SK-N-SH treated with all-trans-retinoic acid at 6 μM for 48 hours (cell line): ENCODE measurements around the gene HCFC2.
"Not testable (repeated sequence)": the region's sequence is repeated elsewhere in the genome, so short reads cannot be mapped to it uniquely, and the experiment has no call there.

Source experiments
- ARNTL ChIP-seq: fragments of 450-650 bp; formaldehyde crosslinking; IDR thresholded peaks from 2 replicates; pipeline ENCODE4 v1.5.0; 2020; ENCODE audit warnings: low read depth, mild to moderate bottlenecking, moderate library complexity, borderline replicate concordance
- BACH2 ChIP-seq: fragments of 250-450 bp; sonication (Bioruptor Pico); IDR thresholded peaks from 2 replicates; pipeline ENCODE4 v1.9.0; 2021; ENCODE audit warnings: mild to moderate bottlenecking, borderline replicate concordance
- POU6F1 ChIP-seq: fragments of 250-450 bp; sonication (Bioruptor Pico); IDR thresholded peaks from 2 replicates; pipeline ENCODE4 v1.8.0; 2021; ENCODE audit warnings: low read depth, mild to moderate bottlenecking, moderate library complexity, borderline replicate concordance
- SNAI2 ChIP-seq: fragments of 250-450 bp; sonication (Bioruptor Pico); IDR thresholded peaks from 2 replicates; pipeline ENCODE4 v1.5.0; 2020; ENCODE audit warnings: mild to moderate bottlenecking, moderate library complexity
- TCF4 ChIP-seq: fragments of 250-450 bp; sonication (Bioruptor Pico); IDR thresholded peaks from 2 replicates; pipeline ENCODE4 v1.8.0; 2021; ENCODE audit warnings: mild to moderate bottlenecking, moderate library complexity, borderline replicate concordance
- TOX ChIP-seq: fragments of 250-450 bp; sonication (Bioruptor Pico); IDR thresholded peaks from 2 replicates; pipeline ENCODE4 v1.8.0; 2021; ENCODE audit warnings: mild to moderate bottlenecking, moderate library complexity, borderline replicate concordance
- ZFP30 ChIP-seq: fragments of 450-650 bp; formaldehyde crosslinking; IDR thresholded peaks from 2 replicates; pipeline ENCODE4 v1.5.0; 2022; ENCODE audit warnings: mild to moderate bottlenecking, moderate library complexity
- ZNF565 ChIP-seq: fragments of 450-650 bp; formaldehyde crosslinking; conservative IDR thresholded peaks from 2 replicates; pipeline ENCODE4 v1.5.0; 2020; ENCODE audit warnings: low read depth, mild to moderate bottlenecking, moderate library complexity
- ZNF8 ChIP-seq: fragments of 450-650 bp; formaldehyde crosslinking; IDR thresholded peaks from 2 replicates; pipeline ENCODE4 v1.5.0; 2020; ENCODE audit warnings: mild to moderate bottlenecking, moderate library complexity

GRCh38 chr12:104114834-104115586 lies 50.7 kb downstream of the HCFC2 start:
- TF ChIP-seq ZFP30 (CRISPR knock-in tag); ZNF8 (CRISPR knock-in tag); ZNF565; ARNTL; BACH2; TCF4 (CRISPR knock-in tag); POU6F1 (CRISPR knock-in tag); SNAI2 (CRISPR knock-in tag); TOX (CRISPR knock-in tag): not testable (repeated sequence)
